ENCODE results near the gene SORBS1. TPM values are rescaled to one million over a fixed set of nuclear protein-coding genes. Genes with fewer than 3 reads are reported as not detected.
A peak's percentile ranks its signal among the peaks of the same experiment; 100 is the strongest.

The SORBS1 gene
- total RNA-seq: 116 TPM

GRCh38 chr10:95561177-95561863 is at the start of gene SORBS1:
TSS of gene SORBS1 (minus strand) at chr10:95561371. CDS start at chr10:95441135, 120,236 bp downstream.
- Histone ChIP-seq H3K27me3 (no peaks in the 10 kb centered on the region), H3K4me1 (peaks cover 25% of the 10 kb centered on the region), H3K27ac (peak within 1 kb of the TSS; percentile 78), H3K36me3 (no peaks in the 10 kb centered on the region), H3K4me3 (peak within 1 kb of the TSS; percentile 59 to 91), H3K9me3 (no peaks in the 10 kb centered on the region)
- intact Hi-C loops (cut with DNase I): no loop called here
- no peak for TF ChIP-seq CTCF (IDR thresholded peaks at IDR 0.05)
- peak; percentile 82 to 84 for TF ChIP-seq POLR2AphosphoS5 (IDR thresholded peaks at IDR 0.05; ENCODE audit: insufficient read depth in 1 of 2, low read depth in 1 of 2)
- peak; percentile 70 to 89 for TF ChIP-seq POLR2A (IDR thresholded peaks at IDR 0.05)
- DNase-seq (ENCODE audit: extremely low spot score in 2 of 2): peak in 1 of 2 donors; percentile 95

DNA sequence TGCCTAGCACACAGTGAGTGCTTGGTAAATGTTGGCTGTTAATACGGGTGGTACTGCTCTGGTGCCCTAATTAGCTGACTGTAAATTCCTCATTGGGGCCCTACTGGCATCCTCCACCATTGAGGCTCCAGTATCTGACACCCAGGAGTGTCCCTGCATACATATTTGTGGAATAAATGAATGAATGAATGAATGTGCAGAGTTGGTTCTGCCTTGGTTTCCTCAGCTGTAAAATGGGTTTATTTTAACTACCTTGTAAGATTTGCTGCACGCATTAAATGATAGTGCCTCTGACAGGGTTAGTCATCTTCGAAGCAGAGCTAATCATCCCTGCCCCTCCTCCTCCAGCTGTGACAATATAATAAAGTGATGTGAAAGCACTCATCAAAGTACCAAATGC is 49.6 kb upstream of the SORBS1 start:
- H3K27ac ChIP-seq: no peak overlapping the region
- DNase-seq (ENCODE audit: extremely low spot score in 2 of 2): no peak
- intact Hi-C loops (cut with DNase I): no loop called here
- no peaks in the 10 kb centered on the region for H3K27me3 ChIP-seq
- no peaks in the 10 kb centered on the region for H3K9me3 ChIP-seq
- no peak overlapping the region for H3K4me3 ChIP-seq
- H3K4me1 ChIP-seq: no peaks in the 10 kb centered on the region
- peaks cover 0 to 70% of the 10 kb centered on the region in 2 donors for H3K36me3 ChIP-seq
- TF ChIP-seq POLR2AphosphoS5 (IDR thresholded peaks at IDR 0.05; ENCODE audit: insufficient read depth in 1 of 2, low read depth in 1 of 2): no peak
- no peak for TF ChIP-seq POLR2A (IDR thresholded peaks at IDR 0.05)

DNA sequence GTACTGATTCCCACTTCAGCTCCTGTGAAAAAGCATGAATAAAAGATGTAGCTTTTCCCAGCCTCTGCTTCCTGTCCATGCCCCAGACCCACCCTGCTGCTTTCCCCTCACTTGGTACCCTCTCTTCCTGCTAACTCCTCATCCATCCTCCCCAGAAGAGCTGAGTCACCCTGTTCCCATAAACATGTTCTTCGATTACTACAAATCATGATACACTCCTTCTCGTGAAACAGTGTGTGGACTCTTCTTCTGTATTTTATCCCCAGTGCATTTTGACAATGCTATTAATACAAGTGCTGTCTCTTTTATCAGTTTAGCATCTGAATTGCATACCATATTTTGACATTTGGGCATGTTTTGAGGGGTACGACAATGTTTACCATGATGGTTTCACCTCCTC is 45.8 kb upstream of the SORBS1 start:
- peaks cover 9% of the 10 kb centered on the region for H3K4me1 ChIP-seq
- H3K9me3 ChIP-seq: no peaks in the 10 kb centered on the region
- no peak for DNase-seq (ENCODE audit: extremely low spot score in 2 of 2)
- H3K36me3 ChIP-seq: peaks cover 0 to 33% of the 10 kb centered on the region in 2 donors
- no peak for TF ChIP-seq CTCF (IDR thresholded peaks at IDR 0.05)
- TF ChIP-seq POLR2AphosphoS5 (IDR thresholded peaks at IDR 0.05; ENCODE audit: insufficient read depth in 1 of 2, low read depth in 1 of 2): no peak
- no peak for TF ChIP-seq POLR2A (IDR thresholded peaks at IDR 0.05)
- H3K4me3 ChIP-seq: no peak overlapping the region
- H3K27me3 ChIP-seq: no peaks in the 10 kb centered on the region
- peak overlapping the region; percentile 75 for H3K27ac ChIP-seq
- intact Hi-C loops (cut with DNase I): loop anchor here (10.0 kb wide), 1 partner anchor 362 kb away; no protein-coding TSS in a partner anchor

GRCh38 chr10:95605163-95605562 is 44.0 kb upstream of the SORBS1 start:
- DNase-seq (ENCODE audit: extremely low spot score in 2 of 2): no peak
- Histone ChIP-seq H3K27me3 (no peaks in the 10 kb centered on the region), H3K4me1 (peaks cover 9% of the 10 kb centered on the region), H3K4me3 (no peak overlapping the region), H3K27ac (peak overlapping the region; percentile 75), H3K36me3 (peaks cover 0 to 16% of the 10 kb centered on the region in 2 donors), H3K9me3 (no peaks in the 10 kb centered on the region)
- peak in 1 of 2 donors; percentile 47 for TF ChIP-seq POLR2AphosphoS5 (IDR thresholded peaks at IDR 0.05; ENCODE audit: insufficient read depth in 1 of 2, low read depth in 1 of 2)
- no peak for TF ChIP-seq POLR2A (IDR thresholded peaks at IDR 0.05)
- TF ChIP-seq CTCF (IDR thresholded peaks at IDR 0.05): no peak
- intact Hi-C loops (cut with DNase I): loop anchor here (10.0 kb wide), 1 partner anchor 360 kb away; no protein-coding TSS in a partner anchor

- intact Hi-C loops (cut with DNase I): loop anchor here (5.0 to 10.0 kb wide), 3 partner anchors 172 to 360 kb away; no protein-coding TSS in a partner anchor
- TF ChIP-seq POLR2A (IDR thresholded peaks at IDR 0.05) (no peak), POLR2AphosphoS5 (IDR thresholded peaks at IDR 0.05; ENCODE audit: insufficient read depth in 1 of 2, low read depth in 1 of 2) (no peak), CTCF (IDR thresholded peaks at IDR 0.05) (no peak)
- Histone ChIP-seq H3K36me3 (peaks cover 0 to 13% of the 10 kb centered on the region in 2 donors), H3K27me3 (no peaks in the 10 kb centered on the region), H3K27ac (peak overlapping the region; percentile 75), H3K4me1 (peaks cover 9% of the 10 kb centered on the region), H3K9me3 (no peaks in the 10 kb centered on the region), H3K4me3 (no peak overlapping the region)
- no peak for DNase-seq (ENCODE audit: extremely low spot score in 2 of 2)
Measured at GRCh38 chr10:95604630-95605029, 43.5 kb upstream of the SORBS1 start.
